Fibroblast of lung (primary cell): ENCODE results near the gene TCEAL8. TPM values are rescaled to one million over a fixed set of nuclear protein-coding genes. Genes with fewer than 3 reads are reported as not detected.
"Not testable (repeated sequence)": the region's sequence is repeated elsewhere in the genome, so short reads cannot be mapped to it uniquely, and the experiment has no call there.

Source experiments
- DNase-seq, 2 donors: peaks; one replicate each; pipeline versions ENCODE4 v3.0.0 to v3.0.0-alpha.2; 2010; ENCODE audit warnings: low read depth in 2 of 2
- H2AFZ ChIP-seq: 2 replicates; pipeline ENCODE4 v1.5.1; 2012; ENCODE audit warnings: low read length, control low read depth, inconsistent platforms
- H3K27ac ChIP-seq: 2 replicates; pipeline ENCODE4 v1.5.1; 2011; ENCODE audit warnings: low read length, control low read depth; ENCODE audit not compliant: insufficient read depth
- H3K27me3 ChIP-seq: 2 replicates; pipeline ENCODE4 v1.5.1; 2011; ENCODE audit warnings: mild to moderate bottlenecking, low read length; ENCODE audit not compliant: control insufficient read depth, insufficient read depth
- H3K36me3 ChIP-seq: 2 replicates; pipeline ENCODE4 v1.5.1; 2011; ENCODE audit warnings: low read length; ENCODE audit not compliant: control insufficient read depth, insufficient read depth
- H3K4me1 ChIP-seq: 2 replicates; pipeline ENCODE4 v1.5.1; 2011; ENCODE audit warnings: low read length; ENCODE audit not compliant: control insufficient read depth, insufficient read depth; ENCODE audit errors: extremely low read depth
- H3K4me2 ChIP-seq: 2 replicates; pipeline ENCODE4 v1.5.1; 2011; ENCODE audit warnings: low read length, control low read depth; ENCODE audit not compliant: insufficient read depth; ENCODE audit errors: extremely low read depth
- H3K4me3 ChIP-seq, 4 experiments: fragments of 200-600 bp in 1 of 4; sonication (generic) in 1 of 4; replicated peaks in 1 of 4; 2 replicates each; pipeline ENCODE4 v1.5.1; 2011 to 2016; ENCODE audit warnings: low read length in 4 of 4, low read depth in 3 of 4, mild to moderate bottlenecking in 3 of 4, control low read depth in 2 of 4, inconsistent platforms in 1 of 4, mixed read lengths in 1 of 4; ENCODE audit not compliant: insufficient read depth in 1 of 4; ENCODE audit errors: control extremely low read depth in 1 of 4
- H3K79me2 ChIP-seq: 2 replicates; pipeline ENCODE4 v1.5.1; 2012; ENCODE audit warnings: mild to moderate bottlenecking, low read length, inconsistent platforms; ENCODE audit not compliant: control insufficient read depth, insufficient read depth
- H3K9ac ChIP-seq: 2 replicates; pipeline ENCODE4 v1.5.1; 2011; ENCODE audit warnings: mild to moderate bottlenecking, low read length, control low read depth; ENCODE audit not compliant: insufficient read depth
- H3K9me3 ChIP-seq: 2 replicates; pipeline ENCODE4 v1.5.1; 2012; ENCODE audit warnings: low read depth, low read length; ENCODE audit not compliant: control insufficient read depth, insufficient read depth
- H4K20me1 ChIP-seq: 2 replicates; pipeline ENCODE4 v1.5.1; 2011; ENCODE audit warnings: low read length; ENCODE audit not compliant: control insufficient read depth, insufficient read depth; ENCODE audit errors: extremely low read depth
- EZH2 ChIP-seq: IDR thresholded peaks from 2 replicates; pipeline ENCODE4 v1.5.1; 2012; ENCODE audit warnings: low read length, control low read depth, mild to moderate bottlenecking; ENCODE audit errors: missing control alignments
- polyA plus RNA-seq, 2 donors: library from polyadenylated mRNA; depleted of rRNA in 1 of 2; stranded (reverse) in 1 of 2; unstranded in 1 of 2; fragments of >200 nt; gene quantifications; 2 replicates each; pipeline ENCODE4 v1.2.1, GENCODE V29; 2011 to 2012; ENCODE audit warnings: missing spikeins in 1 of 2
- total RNA-seq: library from RNA; depleted of rRNA; stranded (reverse); fragments of >200 nt; gene quantifications from 2 replicates; pipeline ENCODE4 v1.2.1, GENCODE V29; 2014
- TF ChIP-seq, protein P1 (sequence below), 2 donors: IDR thresholded peaks in 1 of 2; conservative IDR thresholded peaks in 1 of 2; 1 replicate in 1 of 2; 2 replicates in 1 of 2; pipeline ENCODE4 v1.5.1; 2011 to 2012; ENCODE audit warnings: low read length in 2 of 2, control low read depth in 1 of 2, inconsistent platforms in 1 of 2, low read depth in 1 of 2, mild to moderate bottlenecking in 1 of 2

Gene TCEAL8
- total and polyA plus RNA-seq, 2 donors (not counting 1 experiment from before 2014, with no cell fraction given) = 100 to 145 TPM

DNA sequence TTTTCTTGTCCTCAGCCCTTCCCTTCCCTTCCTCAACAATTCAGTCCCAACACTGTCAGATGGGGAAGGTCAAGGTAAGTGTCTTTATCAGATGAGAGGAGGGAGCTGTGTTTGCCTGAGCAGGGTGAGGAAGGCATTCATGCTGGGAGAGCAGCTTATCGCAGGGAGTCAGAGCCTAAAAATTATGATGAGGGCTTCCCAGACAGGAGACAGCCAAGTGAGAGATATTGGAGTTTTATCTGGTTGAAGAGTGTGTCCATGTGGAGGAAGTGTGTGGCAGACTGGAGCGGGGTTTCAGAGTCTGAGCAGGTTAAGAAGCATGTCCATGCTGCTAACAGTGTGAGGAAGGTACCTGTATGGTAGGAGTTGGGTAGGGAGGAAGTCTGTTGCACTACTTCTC is 21.7 kb downstream of the TCEAL8 start:
- no peak overlapping the region for H2AFZ ChIP-seq
- H3K36me3 ChIP-seq = no peaks in the 10 kb centered on the region
- no peak overlapping the region for H3K9ac ChIP-seq
- H3K4me2 ChIP-seq = no peak overlapping the region
- no peak overlapping the region for H3K27ac ChIP-seq
- H3K4me3 ChIP-seq = no peak overlapping the region
- no peaks in the 10 kb centered on the region for H3K27me3 ChIP-seq
- H3K4me1 ChIP-seq = no peaks in the 10 kb centered on the region
- no peaks in the 10 kb centered on the region for H3K9me3 ChIP-seq
- H4K20me1 ChIP-seq = no peaks in the 10 kb centered on the region
- no peak for TF ChIP-seq EZH2
- TF ChIP-seq, protein P1, sequence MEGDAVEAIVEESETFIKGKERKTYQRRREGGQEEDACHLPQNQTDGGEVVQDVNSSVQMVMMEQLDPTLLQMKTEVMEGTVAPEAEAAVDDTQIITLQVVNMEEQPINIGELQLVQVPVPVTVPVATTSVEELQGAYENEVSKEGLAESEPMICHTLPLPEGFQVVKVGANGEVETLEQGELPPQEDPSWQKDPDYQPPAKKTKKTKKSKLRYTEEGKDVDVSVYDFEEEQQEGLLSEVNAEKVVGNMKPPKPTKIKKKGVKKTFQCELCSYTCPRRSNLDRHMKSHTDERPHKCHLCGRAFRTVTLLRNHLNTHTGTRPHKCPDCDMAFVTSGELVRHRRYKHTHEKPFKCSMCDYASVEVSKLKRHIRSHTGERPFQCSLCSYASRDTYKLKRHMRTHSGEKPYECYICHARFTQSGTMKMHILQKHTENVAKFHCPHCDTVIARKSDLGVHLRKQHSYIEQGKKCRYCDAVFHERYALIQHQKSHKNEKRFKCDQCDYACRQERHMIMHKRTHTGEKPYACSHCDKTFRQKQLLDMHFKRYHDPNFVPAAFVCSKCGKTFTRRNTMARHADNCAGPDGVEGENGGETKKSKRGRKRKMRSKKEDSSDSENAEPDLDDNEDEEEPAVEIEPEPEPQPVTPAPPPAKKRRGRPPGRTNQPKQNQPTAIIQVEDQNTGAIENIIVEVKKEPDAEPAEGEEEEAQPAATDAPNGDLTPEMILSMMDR (conservative IDR thresholded peaks at IDR 0.05 in 1 of 2, IDR thresholded peaks at IDR 0.05 in 1 of 2; ENCODE audit: low read depth in 1 of 2, low read length in 2 of 2) = no peak
- DNase-seq = no peak
- no peaks in the 10 kb centered on the region for H3K79me2 ChIP-seq

DNA sequence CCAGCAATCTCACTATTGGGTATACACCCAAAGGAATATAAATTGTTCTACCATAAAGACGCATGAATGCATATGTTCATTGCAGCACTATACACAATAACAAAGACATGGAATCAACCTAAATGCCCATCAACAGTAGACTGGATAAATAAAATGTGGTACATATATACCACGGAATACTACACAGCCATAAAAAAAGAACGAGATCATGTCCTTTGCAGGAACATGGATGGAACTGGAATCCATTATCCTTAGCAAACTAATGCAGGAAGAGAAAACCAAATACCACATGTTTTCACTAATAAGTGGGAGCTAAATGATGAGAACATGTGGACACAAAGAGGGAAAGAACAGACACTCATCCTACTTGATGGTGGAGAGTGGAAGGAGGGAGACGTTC is 29.0 kb downstream of the TCEAL8 start:
- H3K79me2 ChIP-seq, H4K20me1 ChIP-seq, H3K9ac ChIP-seq, H3K4me1 ChIP-seq, H2AFZ ChIP-seq, H3K4me2 ChIP-seq, H3K9me3 ChIP-seq, H3K36me3 ChIP-seq, DNase-seq, H3K27ac ChIP-seq, H3K27me3 ChIP-seq, H3K4me3 ChIP-seq: not testable (repeated sequence)

DNA sequence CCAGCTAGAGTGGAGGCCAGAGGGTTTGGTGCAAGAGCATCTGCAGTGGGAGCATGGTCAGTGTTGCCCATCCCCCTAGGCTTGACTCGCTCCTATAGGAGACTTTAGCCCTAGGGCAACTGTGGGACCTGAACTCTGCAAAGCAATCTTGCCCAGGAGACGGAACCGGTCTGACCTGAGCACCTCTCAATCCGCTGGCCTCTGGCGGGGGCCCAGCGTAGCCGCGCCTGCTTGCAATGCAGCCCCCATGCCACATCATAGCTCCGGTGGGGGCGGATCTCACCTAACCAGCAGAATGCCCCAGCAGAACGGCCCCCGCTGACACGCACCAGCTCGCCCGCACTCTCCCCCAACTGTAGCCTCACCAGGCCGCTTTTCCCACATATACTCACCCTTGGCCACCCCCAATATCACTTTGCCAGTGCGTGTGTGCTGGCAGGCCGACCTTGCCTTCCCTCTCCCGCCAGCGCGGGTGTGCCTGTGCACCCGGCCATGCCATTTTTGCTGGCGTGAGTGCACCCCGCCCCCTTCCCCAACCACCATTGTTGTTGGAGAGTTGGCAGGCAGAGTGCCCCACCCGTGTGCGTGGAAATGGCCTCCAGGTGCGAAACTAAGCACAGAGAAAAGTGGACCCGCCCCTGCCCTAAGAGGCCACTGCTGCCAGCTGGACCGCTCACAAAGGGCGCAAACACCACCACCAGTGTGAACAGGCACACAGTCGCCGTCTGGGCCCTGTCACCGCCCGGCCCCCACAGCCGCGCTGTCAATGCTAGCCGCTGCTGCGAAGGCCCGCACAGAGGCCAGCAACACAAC is 34.2 kb downstream of the TCEAL8 start:
- no peak overlapping the region for H3K4me3 ChIP-seq
- H3K4me2 ChIP-seq = no peak overlapping the region
- H2AFZ ChIP-seq = no peak overlapping the region
- H3K27me3 ChIP-seq = no peaks in the 10 kb centered on the region
- no peak overlapping the region for H3K27ac ChIP-seq
- H3K36me3 ChIP-seq = no peaks in the 10 kb centered on the region
- H3K4me1 ChIP-seq = no peaks in the 10 kb centered on the region
- TF ChIP-seq EZH2 = no peak
- TF ChIP-seq, protein P1 (conservative IDR thresholded peaks at IDR 0.05 in 1 of 2, IDR thresholded peaks at IDR 0.05 in 1 of 2; ENCODE audit: low read depth in 1 of 2, low read length in 2 of 2) = no peak
- H3K79me2 ChIP-seq = no peaks in the 10 kb centered on the region
- no peak overlapping the region for H3K9ac ChIP-seq
- no peak for DNase-seq
- H4K20me1 ChIP-seq = no peaks in the 10 kb centered on the region
- H3K9me3 ChIP-seq = no peaks in the 10 kb centered on the region
